ENCODE measurements around the gene TSPAN5.

TSPAN5 gene

GRCh38 chr4:98620087-98620784 lies 38.2 kb downstream of the TSPAN5 start:
- no peak for DNase-seq (ENCODE audit: low read depth in 2 of 2, low spot score in 1 of 2)

GRCh38 chr4:98619180-98619579 lies 39.2 kb downstream of the TSPAN5 start:
- DNase-seq (ENCODE audit: low read depth in 2 of 2, low spot score in 1 of 2) = no peak

GRCh38 chr4:98618680-98619079 lies 39.7 kb downstream of the TSPAN5 start:
- no peak for DNase-seq (ENCODE audit: low read depth in 2 of 2, low spot score in 1 of 2)

- no peak for DNase-seq (ENCODE audit: low read depth in 2 of 2, low spot score in 1 of 2)
Measured at GRCh38 chr4:98617358-98618047, 40.9 kb downstream of the TSPAN5 start.

DNA sequence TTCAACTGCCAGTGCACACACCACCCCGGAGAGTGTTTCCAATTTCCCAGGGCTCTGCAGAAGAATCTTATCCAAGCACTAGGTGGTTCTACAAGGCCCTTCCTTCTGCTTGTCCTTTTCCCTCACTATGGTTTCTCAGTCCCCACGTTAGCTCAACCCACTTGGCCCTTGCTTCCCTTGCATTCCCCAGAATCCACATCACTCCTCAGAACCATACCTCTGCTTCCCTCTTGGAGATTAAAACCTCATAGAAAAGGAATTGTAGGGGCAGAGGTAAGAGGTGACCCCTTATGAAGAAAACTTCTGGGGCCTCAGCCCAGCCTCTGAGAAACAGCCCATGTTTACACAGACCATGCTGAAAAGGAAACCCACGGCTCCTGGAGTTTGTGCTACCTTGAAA lies 42.4 kb downstream of the TSPAN5 start:
- no peak for DNase-seq (ENCODE audit: low read depth in 2 of 2, low spot score in 1 of 2)

DNA sequence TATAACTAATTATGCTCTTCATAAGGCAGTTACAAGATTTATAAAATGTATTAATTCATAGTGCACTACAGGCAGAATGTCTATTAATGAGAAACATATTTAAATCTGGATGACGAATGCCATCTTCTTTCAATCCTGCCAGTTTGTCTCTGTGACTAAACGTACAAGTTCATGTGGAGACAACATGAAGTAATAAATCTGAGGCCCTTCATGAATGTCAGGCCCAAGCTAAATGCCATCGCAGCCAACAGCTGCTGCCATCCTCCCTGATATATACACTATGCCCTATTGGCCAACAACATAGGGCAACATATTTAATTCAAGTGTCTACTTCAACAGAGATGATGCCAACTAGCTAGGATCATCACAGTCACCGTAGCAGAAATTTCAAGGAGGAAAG lies 43.7 kb downstream of the TSPAN5 start:
- no peak for DNase-seq (ENCODE audit: low read depth in 2 of 2, low spot score in 1 of 2)

- DNase-seq (ENCODE audit: low read depth in 2 of 2, low spot score in 1 of 2) = no peak
Measured at GRCh38 chr4:98614094-98614493, 44.3 kb downstream of the TSPAN5 start.

- DNase-seq (ENCODE audit: low read depth in 2 of 2, low spot score in 1 of 2) = no peak
Measured at GRCh38 chr4:98613453-98614075, 44.8 kb downstream of the TSPAN5 start.

- no peak for DNase-seq (ENCODE audit: low read depth in 2 of 2, low spot score in 1 of 2)
Measured at GRCh38 chr4:98612318-98613250, 45.8 kb downstream of the TSPAN5 start.

GRCh38 chr4:98611677-98612317 lies 46.6 kb downstream of the TSPAN5 start:
- DNase-seq (ENCODE audit: low read depth in 2 of 2, low spot score in 1 of 2) = no peak

DNA sequence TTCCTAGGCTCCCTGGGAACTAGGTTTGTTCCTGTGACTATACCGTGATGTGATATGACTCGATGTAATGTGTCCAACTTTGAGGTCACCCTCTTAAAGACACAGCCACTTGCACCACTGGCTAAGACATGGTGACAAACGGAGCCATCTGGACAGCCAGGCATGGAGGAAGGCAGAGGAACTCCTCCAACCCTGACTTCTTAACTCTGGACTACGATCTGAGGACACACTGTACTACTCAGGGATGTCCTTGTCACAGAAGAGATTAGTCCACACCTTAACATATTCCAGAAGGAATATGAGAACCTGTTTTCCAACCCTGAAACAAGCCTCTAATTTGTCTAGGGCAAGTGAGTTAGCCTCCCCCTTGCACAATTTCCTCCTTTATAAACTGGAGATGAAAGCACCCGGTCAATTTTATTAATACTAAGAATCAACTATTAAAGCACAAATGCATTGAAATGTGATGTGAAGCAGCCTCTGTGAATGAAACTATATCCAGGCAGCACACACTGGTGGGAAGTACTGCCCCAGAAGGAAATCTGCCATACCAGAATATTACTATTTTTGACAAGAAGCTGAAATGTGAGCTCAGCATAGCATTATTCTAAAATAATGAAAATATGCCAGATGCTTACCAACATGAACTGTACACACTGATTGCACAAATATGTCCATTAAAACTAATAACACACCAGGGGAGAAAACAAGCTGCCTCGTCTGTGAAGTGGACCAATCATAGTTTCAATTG lies 47.3 kb downstream of the TSPAN5 start:
- no peak for DNase-seq (ENCODE audit: low read depth in 2 of 2, low spot score in 1 of 2)

DNA sequence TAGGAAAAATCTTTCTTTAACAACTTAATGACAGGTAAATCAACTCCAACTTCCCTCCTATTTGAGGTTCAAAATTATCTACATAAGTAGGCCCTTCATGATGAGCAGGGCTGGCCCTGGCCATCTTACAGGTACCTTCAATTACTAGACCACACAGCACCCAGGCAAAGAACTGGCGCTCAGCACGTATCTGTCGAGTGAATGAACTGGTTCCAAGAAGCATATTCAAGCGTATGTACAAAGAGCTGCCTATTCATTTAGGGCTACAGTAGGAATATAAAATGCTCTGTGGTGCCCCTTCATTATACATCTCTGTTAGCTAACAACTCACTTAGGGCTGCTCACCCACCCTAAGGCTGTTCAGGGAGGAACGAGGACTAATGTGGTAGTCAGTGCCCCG lies 48.0 kb downstream of the TSPAN5 start:
- no peak for DNase-seq (ENCODE audit: low read depth in 2 of 2, low spot score in 1 of 2)

DNA sequence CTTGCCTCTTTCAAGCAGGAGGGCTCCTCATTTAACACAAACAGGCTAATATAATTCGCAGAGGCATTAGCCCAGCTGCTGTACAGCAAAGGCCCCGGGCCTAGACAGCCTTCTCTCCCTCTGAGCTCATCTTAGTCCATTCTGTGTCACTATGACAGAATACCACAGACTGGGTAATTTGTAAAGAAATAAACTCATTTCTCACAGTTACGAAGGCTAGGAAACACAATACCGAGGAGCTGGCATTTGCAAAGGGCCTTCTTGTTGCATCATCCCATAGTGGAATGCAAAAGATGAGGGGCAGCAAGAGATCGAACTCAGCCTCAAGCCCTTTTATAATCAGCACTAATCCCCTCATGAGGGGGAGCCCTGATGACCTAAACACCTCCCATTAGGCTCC lies 48.5 kb downstream of the TSPAN5 start:
- DNase-seq (ENCODE audit: low read depth in 2 of 2, low spot score in 1 of 2) = no peak

- no peak for DNase-seq (ENCODE audit: low read depth in 2 of 2, low spot score in 1 of 2)
Measured at GRCh38 chr4:98608356-98608755, 50.1 kb downstream of the TSPAN5 start.

GRCh38 chr4:98606894-98607293 lies 51.5 kb downstream of the TSPAN5 start:
- no peak for DNase-seq (ENCODE audit: low read depth in 2 of 2, low spot score in 1 of 2)

DNA sequence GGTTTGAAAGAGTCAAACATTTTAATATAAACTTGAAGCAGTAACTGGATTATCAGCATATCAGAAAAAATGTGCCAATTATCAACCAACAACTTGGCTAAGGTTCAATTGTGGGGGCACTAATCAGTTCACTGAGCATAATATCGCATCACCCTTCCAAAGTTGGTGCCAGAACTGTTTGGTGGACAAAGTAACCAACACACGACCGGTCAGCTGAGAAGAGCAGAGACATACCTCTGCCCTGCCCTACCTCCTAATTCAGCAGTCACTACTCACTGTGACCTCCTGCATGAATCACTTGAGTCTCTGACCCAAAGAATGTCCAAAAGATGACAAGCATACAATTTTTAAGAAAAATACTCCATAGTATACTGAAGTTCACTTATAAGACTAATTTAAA lies 53.2 kb downstream of the TSPAN5 start:
- DNase-seq (ENCODE audit: low read depth in 2 of 2, low spot score in 1 of 2) = no peak

GRCh38 chr4:98604723-98605122 lies 53.7 kb downstream of the TSPAN5 start:
- DNase-seq (ENCODE audit: low read depth in 2 of 2, low spot score in 1 of 2) = no peak

DNA sequence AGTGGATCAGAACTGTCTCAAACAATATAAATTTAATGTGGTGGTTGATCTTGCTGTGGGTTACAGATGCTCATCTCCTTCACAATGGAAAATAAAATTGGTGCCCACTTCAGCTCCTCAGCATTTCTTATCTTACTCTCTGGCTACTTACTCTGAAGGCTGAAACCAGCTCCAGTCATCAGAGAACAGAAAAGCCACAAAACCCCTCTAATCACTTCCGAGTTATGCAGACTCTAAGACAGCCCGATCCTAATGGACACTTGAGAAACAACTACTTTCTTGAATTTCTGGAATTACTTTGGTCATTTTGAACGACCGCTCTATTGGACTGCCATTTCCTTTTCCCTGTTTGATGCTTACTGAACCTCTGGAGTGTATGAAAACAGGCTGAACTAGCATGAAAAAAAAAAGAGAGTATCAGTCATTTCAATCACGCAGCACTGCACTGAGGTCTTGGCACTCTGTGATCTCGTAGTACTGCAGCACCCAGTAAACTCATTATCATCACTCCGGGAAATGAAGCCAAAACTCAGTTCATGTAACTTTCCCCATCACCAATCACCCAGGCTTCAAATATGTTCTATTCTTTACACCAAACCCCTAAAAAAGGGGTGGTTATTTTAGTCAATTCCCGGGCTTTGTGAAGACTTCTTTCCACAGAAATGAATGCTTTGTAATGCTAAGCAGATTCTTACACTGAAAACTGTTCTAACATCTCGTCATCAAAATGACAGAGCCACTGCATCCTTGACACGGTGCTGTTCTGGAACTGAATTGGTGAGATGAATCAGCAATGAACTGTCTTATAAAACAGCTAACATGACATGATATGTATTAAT lies 54.5 kb downstream of the TSPAN5 start:
- no peak for DNase-seq (ENCODE audit: low read depth in 2 of 2, low spot score in 1 of 2)

DNA sequence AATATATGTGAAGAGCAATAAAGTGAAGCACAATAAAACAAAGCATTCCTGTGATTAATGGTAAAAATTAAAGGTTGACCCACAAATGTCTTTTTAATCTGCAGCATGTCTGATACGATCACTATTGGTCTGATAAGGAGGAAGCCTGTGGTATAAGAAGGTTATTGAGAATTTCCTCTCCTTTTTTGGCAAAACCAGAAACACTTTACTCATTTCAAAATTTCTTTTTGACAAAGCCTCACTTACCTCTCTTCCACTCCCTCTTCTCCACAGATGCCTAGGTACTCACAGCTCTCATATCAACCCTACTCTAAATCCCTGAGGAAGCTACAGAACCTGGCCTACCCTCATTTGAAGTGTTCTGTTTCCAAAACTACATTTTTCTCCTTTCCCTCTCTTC lies 56.1 kb downstream of the TSPAN5 start:
- DNase-seq (ENCODE audit: low read depth in 2 of 2, low spot score in 1 of 2) = no peak
